BLaER1 (cell line): Measurements from ENCODE around the gene INTS2.
"Not testable (repeated sequence)": the region's sequence is repeated elsewhere in the genome, so short reads cannot be mapped to it uniquely, and the experiment has no call there.

Experiments used
- H3K27ac ChIP-seq: shearing (Covaris generic); formaldehyde crosslinking; 2 replicates; pipeline ENCODE4 v1.8.1; 2022
- H3K27me3 ChIP-seq: shearing (Covaris generic); formaldehyde crosslinking; 2 replicates; pipeline ENCODE4 v1.8.1; 2022
- H3K36me3 ChIP-seq: shearing (Covaris generic); formaldehyde crosslinking; 2 replicates; pipeline ENCODE4 v1.8.1; 2022
- H3K4me1 ChIP-seq: shearing (Covaris generic); formaldehyde crosslinking; 2 replicates; pipeline ENCODE4 v1.8.1; 2022
- H3K4me2 ChIP-seq: shearing (Covaris generic); formaldehyde crosslinking; 2 replicates; pipeline ENCODE4 v1.8.1; 2022
- H3K4me3 ChIP-seq: shearing (Covaris generic); formaldehyde crosslinking; 2 replicates; pipeline ENCODE4 v1.8.1; 2022
- H3K9ac ChIP-seq: shearing (Covaris generic); formaldehyde crosslinking; 2 replicates; pipeline ENCODE4 v1.8.1; 2022
- H3K9me3 ChIP-seq: shearing (Covaris generic); formaldehyde crosslinking; 2 replicates; pipeline ENCODE4 v1.8.1; 2022
- H4K20me1 ChIP-seq: shearing (Covaris generic); formaldehyde crosslinking; 2 replicates; pipeline ENCODE4 v1.8.1; 2022
- Cebpa-rat ChIP-seq: shearing (Covaris generic); IDR thresholded peaks from 2 replicates; pipeline ENCODE4 v1.8.1; 2022

Gene INTS2

DNA sequence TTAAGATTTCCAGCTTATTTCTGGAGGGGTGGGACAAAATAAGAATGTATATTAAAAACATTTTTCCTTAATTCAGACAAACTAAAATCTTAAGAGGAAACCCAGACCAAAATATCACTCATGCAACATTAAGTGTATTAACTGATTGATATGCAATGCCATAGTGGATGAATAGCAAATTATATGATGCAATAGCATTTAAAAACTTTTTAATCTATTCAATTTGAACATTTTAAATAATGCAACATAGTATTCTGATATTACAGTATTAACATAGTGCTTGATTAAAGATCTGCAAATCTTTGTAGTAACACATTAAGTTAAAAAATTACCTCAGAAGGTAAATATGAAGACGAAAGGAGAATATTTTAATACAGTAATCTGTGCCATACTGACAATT, 15.3 kb upstream of the INTS2 start:
- H3K9me3 ChIP-seq, result no peaks in the 10 kb centered on the region

DNA sequence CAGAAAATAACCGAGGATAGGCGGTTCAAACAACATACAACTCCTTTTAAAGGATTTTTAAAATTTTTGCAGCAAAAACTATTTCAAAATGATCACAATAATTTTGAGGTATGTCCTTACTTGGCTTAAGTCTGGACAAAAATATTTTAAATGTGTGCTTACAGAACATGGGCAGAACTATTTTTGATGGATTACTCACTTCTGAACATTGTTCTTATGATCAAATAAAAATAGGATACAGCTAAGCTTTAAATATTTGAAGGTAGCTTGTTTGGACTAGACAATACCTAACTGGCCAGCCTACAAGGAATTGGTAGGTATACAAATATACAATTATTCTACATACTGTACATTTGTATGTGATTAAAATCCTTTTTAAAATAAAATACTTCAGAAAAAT, 14.3 kb upstream of the INTS2 start:
- H3K4me2 ChIP-seq, result no peak overlapping the region
- H3K9ac ChIP-seq, result no peak overlapping the region
- H3K9me3 ChIP-seq, result no peaks in the 10 kb centered on the region
- peaks cover 33% of the 10 kb centered on the region for H3K36me3 ChIP-seq
- TF ChIP-seq Cebpa-rat, result no peak
- H3K27me3 ChIP-seq, result no peaks in the 10 kb centered on the region
- H3K27ac ChIP-seq, result no peak overlapping the region
- no peaks in the 10 kb centered on the region for H4K20me1 ChIP-seq
- no peaks in the 10 kb centered on the region for H3K4me1 ChIP-seq
- H3K4me3 ChIP-seq, result no peak overlapping the region

More for the DNA sequence above, 15.3 kb upstream of the INTS2 start:
- Histone ChIP-seq H3K9ac (no peak overlapping the region), H4K20me1 (no peaks in the 10 kb centered on the region), H3K27ac (no peak overlapping the region), H3K4me2 (no peak overlapping the region), H3K36me3 (peaks cover 43% of the 10 kb centered on the region), H3K27me3 (no peaks in the 10 kb centered on the region), H3K4me3 (no peak overlapping the region), H3K4me1 (no peaks in the 10 kb centered on the region)
- TF ChIP-seq Cebpa-rat, result no peak

DNA sequence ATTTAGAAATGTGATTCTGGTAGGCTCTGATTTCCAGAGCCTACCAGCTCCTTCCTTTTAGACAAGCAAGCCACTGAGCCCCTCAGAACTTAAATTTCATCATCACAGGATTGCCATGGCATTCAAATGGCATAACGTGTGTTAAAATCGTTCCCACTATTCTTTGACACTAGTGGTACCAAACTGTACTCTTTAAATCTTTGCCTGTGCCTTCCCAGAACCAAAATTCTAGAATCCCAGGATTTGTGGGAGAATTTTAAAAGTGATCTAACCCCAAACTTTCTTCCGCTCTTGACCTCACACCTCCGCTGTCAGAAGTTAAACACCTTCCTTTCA, 287 bp upstream of the INTS2 start:
- Histone ChIP-seq H3K4me1 (peaks cover 16% of the 10 kb centered on the region), H3K4me2 (peak overlapping the region; percentile 82), H3K27me3 (no peaks in the 10 kb centered on the region), H3K27ac (peak overlapping the region; percentile 16; the same call in 1 of the 2 replicates), H3K9me3 (no peaks in the 10 kb centered on the region), H3K4me3 (peak overlapping the region; percentile 83), H3K36me3 (peaks cover 22% of the 10 kb centered on the region), H3K9ac (peak overlapping the region; percentile 94; the same call in 1 of the 2 replicates), H4K20me1 (no peaks in the 10 kb centered on the region)
- no peak for TF ChIP-seq Cebpa-rat

DNA sequence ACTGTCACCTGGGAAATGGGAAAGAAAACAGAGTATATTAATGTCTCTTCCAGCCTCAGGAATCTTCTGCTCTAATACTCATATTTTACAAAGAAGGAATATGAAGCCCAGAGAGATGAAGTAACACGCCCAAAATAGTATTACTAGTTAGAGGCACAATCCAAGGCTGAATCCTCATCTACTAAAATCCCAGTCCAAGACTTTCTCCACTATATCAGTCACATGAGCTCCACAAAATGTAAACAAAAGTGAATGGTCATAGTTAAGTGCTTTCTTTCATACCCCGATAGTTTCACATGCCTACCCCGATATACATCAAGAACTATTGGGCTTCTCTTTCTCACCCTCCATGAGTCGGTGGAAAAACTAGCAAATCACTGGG, 965 bp downstream of the INTS2 start:
- peak overlapping the region; percentile 82 for H3K4me2 ChIP-seq
- H3K9ac ChIP-seq, result peak overlapping the region; percentile 94
- H3K36me3 ChIP-seq, result peaks cover 32% of the 10 kb centered on the region
- H3K9me3 ChIP-seq, result no peaks in the 10 kb centered on the region
- no peaks in the 10 kb centered on the region for H3K27me3 ChIP-seq
- no peaks in the 10 kb centered on the region for H4K20me1 ChIP-seq
- H3K4me3 ChIP-seq, result peak overlapping the region; percentile 83
- peak overlapping the region; percentile 92 for H3K27ac ChIP-seq
- H3K4me1 ChIP-seq, result peaks cover 16% of the 10 kb centered on the region
- TF ChIP-seq Cebpa-rat, result no peak

DNA sequence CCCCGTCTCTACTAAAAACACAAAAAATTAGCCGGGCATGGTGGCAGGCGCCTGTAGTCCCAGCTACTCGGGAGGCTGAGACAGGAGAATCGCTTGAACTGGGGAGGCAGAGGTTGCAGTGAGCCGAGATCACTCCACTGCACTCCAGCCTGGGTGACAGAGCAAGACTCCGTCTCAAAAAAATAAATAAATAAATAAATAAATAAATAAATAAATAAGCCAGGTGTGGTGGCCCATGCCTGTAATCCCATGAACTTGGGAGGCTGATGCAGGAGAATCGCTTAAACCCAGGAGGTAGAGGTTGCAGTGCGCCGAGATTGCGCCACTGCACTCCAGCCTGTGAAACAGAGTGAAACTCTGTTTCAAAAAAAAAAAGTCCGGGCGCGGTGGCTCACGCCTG, 12.6 kb downstream of the INTS2 start:
- peaks cover 90% of the 10 kb centered on the region for H3K36me3 ChIP-seq
- not testable (repeated sequence) for H3K27me3 ChIP-seq, H3K4me1 ChIP-seq, H4K20me1 ChIP-seq, H3K27ac ChIP-seq, H3K4me2 ChIP-seq, H3K9me3 ChIP-seq, H3K4me3 ChIP-seq, H3K9ac ChIP-seq

DNA sequence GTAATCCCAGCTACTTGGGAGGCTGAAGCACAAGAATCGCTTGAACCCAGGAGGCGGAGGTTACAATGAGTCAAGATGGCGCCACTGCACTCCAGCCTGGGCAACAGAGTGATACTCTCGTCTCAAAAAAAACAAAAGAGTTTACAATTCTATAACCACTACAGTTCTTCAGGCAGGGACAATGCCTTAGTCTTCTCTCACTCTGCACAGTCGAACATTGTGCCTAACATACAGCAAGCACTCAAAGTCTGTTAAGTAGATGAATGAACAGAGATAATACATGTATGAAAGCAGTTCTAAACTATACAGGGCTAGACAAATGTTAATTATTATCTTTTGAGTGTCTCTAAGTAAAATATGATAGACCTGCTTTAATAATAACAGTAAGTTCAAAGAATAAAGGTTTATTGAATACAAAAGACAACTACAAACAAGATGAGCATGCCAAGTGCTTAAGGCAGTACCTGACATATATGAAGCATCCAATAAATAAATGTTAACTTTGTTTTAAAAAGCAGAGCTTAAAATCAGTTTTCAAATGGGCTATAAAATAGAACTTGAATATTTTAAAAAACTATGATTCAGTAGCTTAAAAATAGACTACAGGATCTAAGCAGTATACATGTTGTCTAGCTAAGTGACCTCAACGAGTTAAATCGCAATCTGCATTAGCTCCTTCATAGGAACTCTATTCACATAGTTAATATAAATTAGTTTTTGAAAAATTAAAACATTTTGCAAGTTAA, 19.3 kb downstream of the INTS2 start:
- no peak overlapping the region for H3K4me2 ChIP-seq
- H3K27me3 ChIP-seq, result no peaks in the 10 kb centered on the region
- H3K4me1 ChIP-seq, result no peaks in the 10 kb centered on the region
- no peak for TF ChIP-seq Cebpa-rat
- no peak overlapping the region for H3K9ac ChIP-seq
- no peak overlapping the region for H3K27ac ChIP-seq
- no peaks in the 10 kb centered on the region for H4K20me1 ChIP-seq
- peaks cover 93% of the 10 kb centered on the region for H3K36me3 ChIP-seq
- no peaks in the 10 kb centered on the region for H3K9me3 ChIP-seq
- no peak overlapping the region for H3K4me3 ChIP-seq

DNA sequence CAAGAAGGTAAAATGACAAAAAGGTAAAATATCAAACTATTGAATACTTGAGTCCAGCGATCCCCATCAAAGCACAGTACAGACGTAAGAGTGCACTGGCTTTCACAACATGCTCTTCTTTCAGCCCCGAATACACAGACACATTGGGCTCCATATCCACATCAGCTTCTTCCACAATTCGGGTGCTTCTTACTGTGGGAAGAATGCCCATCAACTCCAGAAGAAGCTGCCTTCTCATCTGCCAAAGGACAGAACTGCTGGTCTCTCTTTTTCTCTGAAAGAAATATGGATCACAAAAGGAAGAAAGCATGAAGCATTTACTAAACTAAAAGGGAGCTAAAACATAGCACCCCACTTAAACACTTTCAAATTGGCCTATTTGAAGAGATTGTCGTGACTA, 20.4 kb downstream of the INTS2 start:
- H3K27ac ChIP-seq, result no peak overlapping the region
- no peaks in the 10 kb centered on the region for H4K20me1 ChIP-seq
- H3K36me3 ChIP-seq, result peaks cover 93% of the 10 kb centered on the region
- no peaks in the 10 kb centered on the region for H3K9me3 ChIP-seq
- no peak overlapping the region for H3K4me3 ChIP-seq
- H3K9ac ChIP-seq, result no peak overlapping the region
- H3K4me1 ChIP-seq, result no peaks in the 10 kb centered on the region
- H3K4me2 ChIP-seq, result no peak overlapping the region
- no peaks in the 10 kb centered on the region for H3K27me3 ChIP-seq
- TF ChIP-seq Cebpa-rat, result no peak

DNA sequence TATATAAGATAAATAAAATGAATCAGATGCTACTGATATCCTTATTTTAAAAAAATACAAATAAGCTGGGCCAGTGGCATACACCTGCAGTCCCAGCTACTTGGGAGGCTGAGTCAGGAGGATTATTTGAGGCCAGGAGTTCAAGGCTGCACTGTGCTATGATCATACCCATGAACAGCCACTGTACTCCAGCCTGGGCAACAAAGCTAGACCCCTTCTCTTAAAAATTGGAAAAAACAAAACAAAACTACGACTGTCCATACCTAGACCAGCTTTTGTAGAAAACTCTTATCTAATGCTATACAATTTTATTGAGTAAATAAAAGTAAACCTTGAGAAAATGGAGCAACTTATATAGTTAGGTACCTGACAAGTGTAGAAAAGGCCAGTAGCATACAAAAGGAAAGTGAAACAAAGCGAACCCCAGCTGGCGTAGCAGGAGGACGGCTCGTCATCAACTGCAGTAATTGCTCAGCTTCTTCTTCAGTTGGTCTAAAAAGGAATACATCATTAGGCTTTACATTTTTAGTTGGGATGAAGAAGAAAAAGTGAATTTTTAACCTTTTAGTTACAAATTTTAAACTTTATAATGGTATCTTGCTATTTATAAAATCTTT, 23.6 kb downstream of the INTS2 start:
- Histone ChIP-seq H4K20me1 (no peaks in the 10 kb centered on the region), H3K4me2 (no peak overlapping the region), H3K9me3 (no peaks in the 10 kb centered on the region), H3K4me1 (no peaks in the 10 kb centered on the region), H3K27ac (no peak overlapping the region), H3K27me3 (no peaks in the 10 kb centered on the region), H3K9ac (no peak overlapping the region), H3K36me3 (peaks cover 94% of the 10 kb centered on the region), H3K4me3 (no peak overlapping the region)
- TF ChIP-seq Cebpa-rat, result no peak

DNA sequence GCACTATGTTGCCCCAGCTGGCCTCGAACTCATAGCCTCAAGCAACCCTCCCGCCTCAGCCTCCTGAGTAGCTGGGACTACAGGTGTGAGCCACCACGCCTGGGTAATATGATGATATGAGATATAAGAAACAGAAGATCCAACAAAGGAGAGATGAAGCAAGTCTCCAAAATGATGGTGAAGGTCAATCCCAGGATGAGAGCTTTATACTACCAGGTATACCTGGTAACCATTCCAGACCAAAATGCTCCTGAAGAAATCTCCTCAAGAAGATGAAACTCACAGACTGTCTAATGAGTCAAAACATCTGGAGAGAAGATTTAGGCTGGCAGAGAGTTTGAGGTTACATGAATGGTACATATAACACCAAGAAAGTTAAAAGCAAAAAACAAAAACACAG, 24.5 kb downstream of the INTS2 start:
- no peaks in the 10 kb centered on the region for H3K9me3 ChIP-seq
- no peak overlapping the region for H3K4me3 ChIP-seq
- H3K4me1 ChIP-seq, result no peaks in the 10 kb centered on the region
- no peak overlapping the region for H3K27ac ChIP-seq
- no peak overlapping the region for H3K4me2 ChIP-seq
- TF ChIP-seq Cebpa-rat, result no peak
- no peaks in the 10 kb centered on the region for H4K20me1 ChIP-seq
- H3K9ac ChIP-seq, result no peak overlapping the region
- peaks cover 98% of the 10 kb centered on the region for H3K36me3 ChIP-seq
- no peaks in the 10 kb centered on the region for H3K27me3 ChIP-seq

DNA sequence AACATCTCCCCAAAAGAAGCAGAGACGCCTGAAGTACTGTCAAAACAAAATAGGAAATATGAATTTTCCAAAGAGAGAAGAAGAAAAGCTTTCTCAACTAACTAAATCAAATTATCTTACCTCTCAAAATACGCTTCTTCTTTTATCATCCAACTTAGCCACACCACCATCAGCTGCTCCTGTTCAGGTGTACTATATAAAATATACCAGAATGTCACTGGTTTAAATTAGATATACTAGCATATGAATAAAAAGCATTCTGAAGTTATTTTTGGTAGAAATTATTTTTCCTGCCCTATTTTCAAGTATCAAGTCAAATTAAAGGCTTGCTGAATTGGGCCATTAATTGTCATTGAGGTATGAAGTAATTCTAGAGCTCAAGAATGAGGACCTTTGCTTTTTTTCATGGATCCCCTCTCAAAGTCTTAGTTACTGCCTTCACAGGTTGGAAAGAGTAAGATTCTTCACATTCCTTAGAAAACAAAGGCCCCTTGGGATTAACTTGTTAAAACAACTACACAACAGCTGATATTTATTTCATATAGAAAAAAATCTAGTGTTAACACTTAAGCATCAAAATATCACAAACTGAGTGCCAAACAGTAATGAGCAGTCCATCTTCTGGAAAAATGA, 30.1 kb downstream of the INTS2 start:
- Histone ChIP-seq H3K27me3 (no peaks in the 10 kb centered on the region), H3K27ac (no peak overlapping the region), H3K36me3 (peaks cover 82% of the 10 kb centered on the region), H3K4me2 (no peak overlapping the region), H3K9ac (no peak overlapping the region), H3K4me1 (no peaks in the 10 kb centered on the region), H4K20me1 (no peaks in the 10 kb centered on the region), H3K4me3 (no peak overlapping the region), H3K9me3 (no peaks in the 10 kb centered on the region)
- no peak for TF ChIP-seq Cebpa-rat
